Astrocyte (in vitro differentiated cells and primary cell): ENCODE results near the gene NR1D1.

Experiments
- CTCF ChIP-seq: IDR thresholded peaks from 2 replicates; pipeline ENCODE4 v1.5.1; 2011; ENCODE audit warnings: low read depth, mild to moderate bottlenecking, inconsistent platforms, low read length, moderate library complexity; ENCODE audit not compliant: insufficient read depth
- EZH2 ChIP-seq: IDR thresholded peaks from 2 replicates; pipeline ENCODE4 v1.6.1; 2012; ENCODE audit warnings: mild to moderate bottlenecking, low read length, inconsistent platforms; ENCODE audit not compliant: insufficient read depth

- TF ChIP-seq CTCF: no peak
- no peak for TF ChIP-seq EZH2
Observed at GRCh38 chr17:40089077-40089895, 11.1 kb downstream of the NR1D1 start.
